Measurements from ENCODE around the gene DCAF11. TPM values are rescaled to one million over a fixed set of nuclear protein-coding genes. Genes with fewer than 3 reads are reported as not detected.

The DCAF11 gene
- total and polyA plus RNA-seq, 2 of the 13 experiments (the other 11 are each of a cell fraction or from before 2014, with no cell fraction given): 150 to 257 TPM

DNA sequence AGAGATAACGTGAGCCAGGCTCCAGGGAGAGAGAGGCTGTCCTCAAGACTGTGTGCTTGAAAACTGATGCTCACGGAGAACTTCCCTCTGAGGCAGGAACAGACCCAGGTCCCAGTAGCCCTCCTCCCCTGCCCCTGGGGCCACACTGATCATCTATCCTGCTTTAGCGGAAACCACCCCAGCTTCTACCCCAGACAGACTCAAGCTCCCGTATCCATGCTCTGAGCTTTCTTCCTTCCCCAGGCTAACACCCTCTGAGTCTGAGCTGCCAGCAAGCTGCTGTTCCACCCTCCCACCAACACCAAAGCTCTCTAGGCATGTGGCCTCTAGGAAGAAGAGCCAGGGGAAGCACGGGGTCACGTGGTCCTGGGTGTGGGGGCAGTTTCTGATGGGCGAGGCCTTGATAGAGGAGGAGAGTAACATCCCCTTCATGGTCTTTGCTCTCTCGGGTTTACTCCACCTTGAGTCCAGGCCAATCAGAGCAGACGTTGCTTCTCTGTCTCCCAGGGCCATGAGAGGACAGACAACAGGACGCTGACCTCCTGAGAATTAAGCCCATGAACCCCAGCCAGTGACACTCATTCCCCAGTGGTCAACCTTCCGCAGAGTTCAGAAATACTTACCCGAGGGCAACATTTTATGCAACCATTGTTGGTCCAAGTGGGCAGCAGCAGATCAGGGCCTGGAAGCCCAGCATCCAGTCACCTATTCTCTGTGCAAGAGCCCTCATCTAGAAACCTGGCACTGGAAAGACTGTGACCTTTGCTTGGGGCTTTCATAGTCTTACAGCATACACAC is 19.1 kb upstream of the DCAF11 start (continued):
- no peak for TF ChIP-seq ZNF672 (CRISPR knock-in tag; IDR thresholded peaks at IDR 0.05)
- TF ChIP-seq XRCC5 (optimal IDR thresholded peaks at IDR 0.05; ENCODE audit: low read length): peak; percentile 95
- peak; percentile 56; the same call in 1 of the 2 replicates for TF ChIP-seq ZNF256 (CRISPR knock-in tag; conservative IDR thresholded peaks at IDR 0.05)
- no peak for TF ChIP-seq NONO (IDR thresholded peaks at IDR 0.05)
- no peak for TF ChIP-seq NONO (CRISPR knock-in tag; conservative IDR thresholded peaks at IDR 0.05)
- TF ChIP-seq, protein P1, sequence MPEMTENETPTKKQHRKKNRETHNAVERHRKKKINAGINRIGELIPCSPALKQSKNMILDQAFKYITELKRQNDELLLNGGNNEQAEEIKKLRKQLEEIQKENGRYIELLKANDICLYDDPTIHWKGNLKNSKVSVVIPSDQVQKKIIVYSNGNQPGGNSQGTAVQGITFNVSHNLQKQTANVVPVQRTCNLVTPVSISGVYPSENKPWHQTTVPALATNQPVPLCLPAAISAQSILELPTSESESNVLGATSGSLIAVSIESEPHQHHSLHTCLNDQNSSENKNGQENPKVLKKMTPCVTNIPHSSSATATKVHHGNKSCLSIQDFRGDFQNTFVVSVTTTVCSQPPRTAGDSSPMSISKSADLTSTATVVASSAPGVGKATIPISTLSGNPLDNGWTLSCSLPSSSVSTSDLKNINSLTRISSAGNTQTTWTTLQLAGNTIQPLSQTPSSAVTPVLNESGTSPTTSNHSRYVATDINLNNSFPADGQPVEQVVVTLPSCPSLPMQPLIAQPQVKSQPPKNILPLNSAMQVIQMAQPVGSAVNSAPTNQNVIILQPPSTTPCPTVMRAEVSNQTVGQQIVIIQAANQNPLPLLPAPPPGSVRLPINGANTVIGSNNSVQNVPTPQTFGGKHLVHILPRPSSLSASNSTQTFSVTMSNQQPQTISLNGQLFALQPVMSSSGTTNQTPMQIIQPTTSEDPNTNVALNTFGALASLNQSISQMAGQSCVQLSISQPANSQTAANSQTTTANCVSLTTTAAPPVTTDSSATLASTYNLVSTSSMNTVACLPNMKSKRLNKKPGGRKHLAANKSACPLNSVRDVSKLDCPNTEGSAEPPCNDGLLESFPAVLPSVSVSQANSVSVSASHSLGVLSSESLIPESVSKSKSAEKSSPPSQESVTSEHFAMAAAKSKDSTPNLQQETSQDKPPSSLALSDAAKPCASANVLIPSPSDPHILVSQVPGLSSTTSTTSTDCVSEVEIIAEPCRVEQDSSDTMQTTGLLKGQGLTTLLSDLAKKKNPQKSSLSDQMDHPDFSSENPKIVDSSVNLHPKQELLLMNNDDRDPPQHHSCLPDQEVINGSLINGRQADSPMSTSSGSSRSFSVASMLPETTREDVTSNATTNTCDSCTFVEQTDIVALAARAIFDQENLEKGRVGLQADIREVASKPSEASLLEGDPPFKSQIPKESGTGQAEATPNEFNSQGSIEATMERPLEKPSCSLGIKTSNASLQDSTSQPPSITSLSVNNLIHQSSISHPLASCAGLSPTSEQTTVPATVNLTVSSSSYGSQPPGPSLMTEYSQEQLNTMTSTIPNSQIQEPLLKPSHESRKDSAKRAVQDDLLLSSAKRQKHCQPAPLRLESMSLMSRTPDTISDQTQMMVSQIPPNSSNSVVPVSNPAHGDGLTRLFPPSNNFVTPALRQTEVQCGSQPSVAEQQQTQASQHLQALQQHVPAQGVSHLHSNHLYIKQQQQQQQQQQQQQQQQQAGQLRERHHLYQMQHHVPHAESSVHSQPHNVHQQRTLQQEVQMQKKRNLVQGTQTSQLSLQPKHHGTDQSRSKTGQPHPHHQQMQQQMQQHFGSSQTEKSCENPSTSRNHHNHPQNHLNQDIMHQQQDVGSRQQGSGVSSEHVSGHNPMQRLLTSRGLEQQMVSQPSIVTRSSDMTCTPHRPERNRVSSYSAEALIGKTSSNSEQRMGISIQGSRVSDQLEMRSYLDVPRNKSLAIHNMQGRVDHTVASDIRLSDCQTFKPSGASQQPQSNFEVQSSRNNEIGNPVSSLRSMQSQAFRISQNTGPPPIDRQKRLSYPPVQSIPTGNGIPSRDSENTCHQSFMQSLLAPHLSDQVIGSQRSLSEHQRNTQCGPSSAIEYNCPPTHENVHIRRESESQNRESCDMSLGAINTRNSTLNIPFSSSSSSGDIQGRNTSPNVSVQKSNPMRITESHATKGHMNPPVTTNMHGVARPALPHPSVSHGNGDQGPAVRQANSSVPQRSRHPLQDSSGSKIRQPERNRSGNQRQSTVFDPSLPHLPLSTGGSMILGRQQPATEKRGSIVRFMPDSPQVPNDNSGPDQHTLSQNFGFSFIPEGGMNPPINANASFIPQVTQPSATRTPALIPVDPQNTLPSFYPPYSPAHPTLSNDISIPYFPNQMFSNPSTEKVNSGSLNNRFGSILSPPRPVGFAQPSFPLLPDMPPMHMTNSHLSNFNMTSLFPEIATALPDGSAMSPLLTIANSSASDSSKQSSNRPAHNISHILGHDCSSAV (CRISPR knock-in tag; IDR thresholded peaks at IDR 0.05; ENCODE audit: borderline replicate concordance): peak; percentile 87
- TF ChIP-seq FOXA1 (IDR thresholded peaks at IDR 0.05): no peak
- peak; percentile 60 for TF ChIP-seq FOXA1 (CRISPR knock-in tag; IDR thresholded peaks at IDR 0.05)
- peak; percentile 99 for TF ChIP-seq ZNF782 (CRISPR knock-in tag; IDR thresholded peaks at IDR 0.05; ENCODE audit: borderline replicate concordance)
- peak; percentile 96 for TF ChIP-seq NR2C2 (CRISPR knock-in tag; IDR thresholded peaks at IDR 0.05; ENCODE audit: borderline replicate concordance)
- TF ChIP-seq, protein P2, sequence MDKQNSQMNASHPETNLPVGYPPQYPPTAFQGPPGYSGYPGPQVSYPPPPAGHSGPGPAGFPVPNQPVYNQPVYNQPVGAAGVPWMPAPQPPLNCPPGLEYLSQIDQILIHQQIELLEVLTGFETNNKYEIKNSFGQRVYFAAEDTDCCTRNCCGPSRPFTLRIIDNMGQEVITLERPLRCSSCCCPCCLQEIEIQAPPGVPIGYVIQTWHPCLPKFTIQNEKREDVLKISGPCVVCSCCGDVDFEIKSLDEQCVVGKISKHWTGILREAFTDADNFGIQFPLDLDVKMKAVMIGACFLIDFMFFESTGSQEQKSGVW (CRISPR knock-in tag; IDR thresholded peaks at IDR 0.05; ENCODE audit: borderline replicate concordance): no peak
- peak; percentile 74 for TF ChIP-seq ISL2 (CRISPR knock-in tag; IDR thresholded peaks at IDR 0.05)
- TF ChIP-seq GZF1 (CRISPR knock-in tag; IDR thresholded peaks at IDR 0.05): peak; percentile 95
- TF ChIP-seq, protein P3, sequence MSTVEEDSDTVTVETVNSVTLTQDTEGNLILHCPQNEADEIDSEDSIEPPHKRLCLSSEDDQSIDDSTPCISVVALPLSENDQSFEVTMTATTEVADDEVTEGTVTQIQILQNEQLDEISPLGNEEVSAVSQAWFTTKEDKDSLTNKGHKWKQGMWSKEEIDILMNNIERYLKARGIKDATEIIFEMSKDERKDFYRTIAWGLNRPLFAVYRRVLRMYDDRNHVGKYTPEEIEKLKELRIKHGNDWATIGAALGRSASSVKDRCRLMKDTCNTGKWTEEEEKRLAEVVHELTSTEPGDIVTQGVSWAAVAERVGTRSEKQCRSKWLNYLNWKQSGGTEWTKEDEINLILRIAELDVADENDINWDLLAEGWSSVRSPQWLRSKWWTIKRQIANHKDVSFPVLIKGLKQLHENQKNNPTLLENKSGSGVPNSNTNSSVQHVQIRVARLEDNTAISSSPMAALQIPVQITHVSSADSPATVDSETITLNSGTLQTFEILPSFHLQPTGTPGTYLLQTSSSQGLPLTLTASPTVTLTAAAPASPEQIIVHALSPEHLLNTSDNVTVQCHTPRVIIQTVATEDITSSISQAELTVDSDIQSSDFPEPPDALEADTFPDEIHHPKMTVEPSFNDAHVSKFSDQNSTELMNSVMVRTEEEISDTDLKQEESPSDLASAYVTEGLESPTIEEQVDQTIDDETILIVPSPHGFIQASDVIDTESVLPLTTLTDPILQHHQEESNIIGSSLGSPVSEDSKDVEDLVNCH (CRISPR knock-in tag; IDR thresholded peaks at IDR 0.05): peak; percentile 77; the same call in 1 of the 2 replicates
- peak; percentile 99 for TF ChIP-seq ZNF772 (CRISPR knock-in tag; IDR thresholded peaks at IDR 0.05)
- TF ChIP-seq, protein P4, sequence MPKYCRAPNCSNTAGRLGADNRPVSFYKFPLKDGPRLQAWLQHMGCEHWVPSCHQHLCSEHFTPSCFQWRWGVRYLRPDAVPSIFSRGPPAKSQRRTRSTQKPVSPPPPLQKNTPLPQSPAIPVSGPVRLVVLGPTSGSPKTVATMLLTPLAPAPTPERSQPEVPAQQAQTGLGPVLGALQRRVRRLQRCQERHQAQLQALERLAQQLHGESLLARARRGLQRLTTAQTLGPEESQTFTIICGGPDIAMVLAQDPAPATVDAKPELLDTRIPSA (CRISPR knock-in tag; IDR thresholded peaks at IDR 0.05; ENCODE audit: borderline replicate concordance): no peak
